Activated B cell treated with CpG ODN at 0.5 μM for 24 hours (primary cell): ENCODE measurements around the gene GNB2. TPM values are rescaled to one million over a fixed set of nuclear protein-coding genes. Genes with fewer than 3 reads are reported as not detected.
"Not testable (repeated sequence)": the region's sequence is repeated elsewhere in the genome, so short reads cannot be mapped to it uniquely, and the experiment has no call there.

Source experiments
- ATAC-seq: fragments of 200-7000 bp; cut with Tn5 transposase; one replicate; pipeline ENCODE4 v1.10.0; 2021; ENCODE audit warnings: low read depth, mild to moderate bottlenecking, moderate library complexity
- CTCF ChIA-PET: fragments of 350-600 bp; sonication (Branson Sonifier 250); formaldehyde crosslinking; loops from one replicate; lab custom pipeline; 2021; ENCODE audit warnings: antibody characterized with exemption; lab: Charles Lee
- POLR2A ChIA-PET: fragments of 350-600 bp; sonication (Branson Sonifier 250); formaldehyde crosslinking; loops from one replicate; lab custom pipeline; 2021; ENCODE audit warnings: antibody characterized with exemption; lab: Charles Lee
- DNase-seq: peaks from one replicate; pipeline ENCODE4 v3.0.0; 2022
- H3K27ac Mint-ChIP-seq: one replicate; pipeline ENCODE4 v1.8.0; 2020; ENCODE audit warnings: mixed read lengths
- H3K27me3 Mint-ChIP-seq: one replicate; pipeline ENCODE4 v1.8.0; 2021; ENCODE audit warnings: mixed read lengths
- H3K36me3 Mint-ChIP-seq: one replicate; pipeline ENCODE4 v1.8.0; 2021; ENCODE audit warnings: low read depth, mixed read lengths
- H3K4me1 Mint-ChIP-seq: one replicate; pipeline ENCODE4 v1.8.0; 2021; ENCODE audit warnings: mixed read lengths
- H3K4me3 Mint-ChIP-seq: one replicate; pipeline ENCODE4 v1.8.0; 2020; ENCODE audit warnings: mild to moderate bottlenecking, mixed read lengths
- H3K9me3 Mint-ChIP-seq: one replicate; pipeline ENCODE4 v1.8.0; 2020; ENCODE audit warnings: mixed read lengths
- intact Hi-C: fragments of 100-400 bp; cut with micrococcal nuclease; formaldehyde crosslinking; loops from one replicate; pipeline ENCODE4 v1.15.1; 2024
- total RNA-seq: library from RNA; stranded (reverse); gene quantifications from 2 replicates; pipeline ENCODE4 v1.2.3, GENCODE V29; 2022
- TF ChIP-seq, protein P1 (sequence below): fragments of 200-600 bp; IDR thresholded peaks from one replicate; pipeline ENCODE4 v1.8.0; 2022; ENCODE audit warnings: antibody characterized with exemption, mild to moderate bottlenecking

The GNB2 gene
- total RNA-seq, 1 donor from 2014 or later, result 132 TPM

GRCh38 chr7:100693312-100694097 lies 20.0 kb downstream of the GNB2 start:
- Mint-ChIP-seq H3K4me3 (peak overlapping the region; percentile 90), H3K27ac (peak overlapping the region; percentile 80), H3K27me3 (no peaks in the 10 kb centered on the region), H3K9me3 (no peaks in the 10 kb centered on the region), H3K36me3 (peaks cover 14% of the 10 kb centered on the region), H3K4me1 (peaks cover 49% of the 10 kb centered on the region)
- intact Hi-C loops, result loop anchor here (2.0 to 5.0 kb wide), 2 partner anchors 106 to 225 kb away; partner anchors contain the start of genes FBXO24 and LRCH4
- DNase-seq, result no peak
- TF ChIP-seq, protein P1, sequence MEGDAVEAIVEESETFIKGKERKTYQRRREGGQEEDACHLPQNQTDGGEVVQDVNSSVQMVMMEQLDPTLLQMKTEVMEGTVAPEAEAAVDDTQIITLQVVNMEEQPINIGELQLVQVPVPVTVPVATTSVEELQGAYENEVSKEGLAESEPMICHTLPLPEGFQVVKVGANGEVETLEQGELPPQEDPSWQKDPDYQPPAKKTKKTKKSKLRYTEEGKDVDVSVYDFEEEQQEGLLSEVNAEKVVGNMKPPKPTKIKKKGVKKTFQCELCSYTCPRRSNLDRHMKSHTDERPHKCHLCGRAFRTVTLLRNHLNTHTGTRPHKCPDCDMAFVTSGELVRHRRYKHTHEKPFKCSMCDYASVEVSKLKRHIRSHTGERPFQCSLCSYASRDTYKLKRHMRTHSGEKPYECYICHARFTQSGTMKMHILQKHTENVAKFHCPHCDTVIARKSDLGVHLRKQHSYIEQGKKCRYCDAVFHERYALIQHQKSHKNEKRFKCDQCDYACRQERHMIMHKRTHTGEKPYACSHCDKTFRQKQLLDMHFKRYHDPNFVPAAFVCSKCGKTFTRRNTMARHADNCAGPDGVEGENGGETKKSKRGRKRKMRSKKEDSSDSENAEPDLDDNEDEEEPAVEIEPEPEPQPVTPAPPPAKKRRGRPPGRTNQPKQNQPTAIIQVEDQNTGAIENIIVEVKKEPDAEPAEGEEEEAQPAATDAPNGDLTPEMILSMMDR, result no peak
- ChIA-PET CTCF (interaction anchor here (0.8 to 8.3 kb wide), 11 partner anchors 9 to 224 kb away, joined by 3 to 79 read pairs (median 3); partner anchors contain the start of genes MOSPD3, POP7 and SLC12A9), POLR2A (interaction anchor here (0.6 to 4.1 kb wide), 18 partner anchors 12 to 265 kb away, joined by 3 to 61 read pairs (median 5); partner anchors contain the start of genes FBXO24, LRCH4, MEPCE and MOSPD3)
- ATAC-seq, result peak; percentile 38

- Mint-ChIP-seq H3K4me3 (peak within 1 kb of the TSS; percentile 90), H3K4me1 (peaks cover 43% of the 10 kb centered on the region), H3K36me3 (peaks cover 7% of the 10 kb centered on the region), H3K27me3 (no peaks in the 10 kb centered on the region), H3K9me3 (no peaks in the 10 kb centered on the region), H3K27ac (peak within 1 kb of the TSS; percentile 80)
- intact Hi-C loops, result loop anchor here (5.0 kb wide), 1 partner anchor 107 kb away; the partner anchor contains the start of genes FBXO24 and LRCH4
- ChIA-PET POLR2A (interaction anchor here (0.6 to 4.1 kb wide), 11 partner anchors 11 to 679 kb away, joined by 3 to 61 read pairs (median 6); partner anchors contain the start of genes FBXO24, LRCH4, MEPCE and MOSPD3), CTCF (interaction anchor here (1.0 to 8.3 kb wide), 4 partner anchors 11 to 158 kb away, joined by 3 to 79 read pairs (median 3); partner anchors contain the start of genes MOSPD3, POP7 and SLC12A9)
- TF ChIP-seq, protein P1, result no peak
- ATAC-seq (peak; percentile 60), DNase-seq (peak; percentile 69)
These were observed 20.7 kb downstream of the GNB2 start, which contains the start of gene GIGYF1 for GRCh38 chr7:100694098-100694745. TSS of gene GIGYF1 (minus strand) at chr7:100694250. CDS start at chr7:100688238, 6,012 bp downstream.

DNA sequence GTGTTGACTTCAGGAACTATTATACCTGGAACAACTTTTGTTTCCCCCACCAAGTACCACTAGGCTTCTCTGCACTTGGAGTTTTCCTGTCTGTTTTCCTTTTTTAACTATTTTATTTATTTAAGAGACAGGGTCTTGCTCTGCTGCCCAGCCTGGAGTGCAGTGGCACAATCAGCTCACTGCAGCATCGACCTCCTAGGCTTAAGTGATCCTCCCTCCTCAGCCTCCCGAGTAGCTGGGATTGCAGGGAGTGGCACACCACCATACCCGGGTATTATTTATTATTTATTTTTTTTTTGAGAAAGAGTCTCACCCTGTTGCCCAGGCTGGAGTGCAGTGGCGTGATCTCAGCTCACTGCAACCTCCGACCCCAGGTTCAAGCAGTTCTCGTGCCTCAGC lies 22.6 kb downstream of the GNB2 start:
- DNase-seq (no peak), ATAC-seq (no peak)
- Mint-ChIP-seq H3K9me3 (no peaks in the 10 kb centered on the region), H3K27me3 (no peaks in the 10 kb centered on the region), H3K36me3 (peaks cover 5% of the 10 kb centered on the region), H3K4me1 (peaks cover 36% of the 10 kb centered on the region), H3K27ac (no peak overlapping the region), H3K4me3 (peak overlapping the region; percentile 71)
- intact Hi-C loops, result no loop called here
- ChIA-PET POLR2A (interaction anchor here (0.8 to 4.1 kb wide), 6 partner anchors 9 to 267 kb away, joined by 3 to 61 read pairs (median 6); partner anchors contain the start of genes FBXO24, LRCH4, MEPCE and MOSPD3), CTCF (interaction anchor here (1.0 to 8.3 kb wide), 3 partner anchors 9 to 156 kb away, joined by 3 to 79 read pairs (median 7); partner anchors contain the start of genes POP7 and SLC12A9)
- TF ChIP-seq, protein P1, result no peak

DNA sequence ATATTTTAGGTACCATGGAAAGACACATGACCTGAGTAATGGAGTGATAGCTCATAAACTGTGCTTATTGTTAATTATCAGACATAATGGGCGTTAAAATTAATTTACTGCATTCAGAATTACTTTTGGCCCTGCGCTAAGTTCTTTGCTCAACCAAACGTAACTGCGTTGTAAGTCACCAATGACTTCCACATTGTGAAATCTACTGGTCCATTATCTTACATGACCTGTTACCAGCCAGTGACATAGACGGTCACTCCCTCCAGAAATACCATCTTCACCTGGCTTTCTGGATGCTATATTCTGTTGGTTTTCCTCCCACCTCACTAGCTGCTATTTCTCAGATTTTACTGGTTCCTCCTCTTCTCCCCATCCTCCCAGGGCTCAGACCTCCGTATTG lies 25.5 kb downstream of the GNB2 start:
- POLR2A ChIA-PET, result interaction anchor here (0.6 to 0.7 kb wide), 2 partner anchors 26 to 152 kb away, joined by 3 read pairs; no protein-coding TSS in a partner anchor

DNA sequence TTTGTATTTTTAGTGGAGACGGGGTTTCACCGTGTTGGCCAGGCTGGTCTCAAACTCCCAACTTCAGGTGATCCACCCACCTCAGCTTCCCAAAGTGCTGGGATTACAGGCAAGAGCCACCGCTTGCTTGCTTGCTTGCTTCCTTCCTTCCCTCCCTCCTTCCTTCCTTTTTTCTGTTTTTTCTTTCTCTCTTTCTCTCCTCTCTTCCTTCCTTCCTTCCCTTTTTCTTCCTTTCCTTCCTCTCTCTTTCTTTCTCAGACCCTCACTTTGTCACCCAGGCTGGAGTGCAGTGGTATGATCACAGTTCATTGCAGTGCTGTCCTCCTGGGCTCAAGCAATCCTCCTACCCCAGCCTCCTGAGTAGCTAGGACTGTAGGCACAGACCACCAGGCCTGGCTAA lies 27.5 kb downstream of the GNB2 start:
- H3K4me1 Mint-ChIP-seq, H3K27ac Mint-ChIP-seq, H3K9me3 Mint-ChIP-seq, CTCF ChIA-PET, H3K4me3 Mint-ChIP-seq, ATAC-seq, H3K36me3 Mint-ChIP-seq, intact Hi-C loops, DNase-seq, H3K27me3 Mint-ChIP-seq: not testable (repeated sequence)
- POLR2A ChIA-PET, result interaction anchor here (0.7 kb wide), 3 partner anchors 59 to 547 kb away, joined by 5 to 13 read pairs (median 10); no protein-coding TSS in a partner anchor

More for the DNA sequence above, 25.5 kb downstream of the GNB2 start:
- no peaks in the 10 kb centered on the region for H3K9me3 Mint-ChIP-seq
- intact Hi-C loops, result no loop called here
- H3K4me1 Mint-ChIP-seq, result peaks cover 16% of the 10 kb centered on the region
- no peaks in the 10 kb centered on the region for H3K27me3 Mint-ChIP-seq
- H3K36me3 Mint-ChIP-seq, result no peaks in the 10 kb centered on the region
- no peak for ATAC-seq
- CTCF ChIA-PET, result no interaction called here
- DNase-seq, result no peak
- H3K4me3 Mint-ChIP-seq, result no peak overlapping the region
- no peak overlapping the region for H3K27ac Mint-ChIP-seq
- TF ChIP-seq, protein P1, result no peak
